ENCODE data around the gene BCL11A.

DNA sequence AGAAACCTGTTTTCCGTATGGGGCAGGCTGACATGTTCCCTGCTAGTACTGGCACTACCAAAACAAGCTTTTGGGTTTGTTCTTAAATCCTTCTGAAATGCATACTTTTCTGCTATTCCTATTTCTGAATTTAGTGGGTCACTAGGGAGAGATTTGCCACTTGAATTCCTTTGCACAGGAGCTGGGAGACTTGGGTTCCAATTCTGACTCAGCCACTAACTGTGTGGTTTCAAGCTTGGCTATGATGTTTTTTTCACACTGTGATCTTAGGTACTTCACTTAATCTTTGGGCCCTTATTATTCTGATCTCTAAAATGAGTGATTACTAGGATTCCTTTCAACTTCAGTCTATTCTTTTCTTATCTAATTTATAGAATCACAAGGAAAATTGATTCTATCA, 105.5 kb downstream of the BCL11A start:
- TF ChIP-seq EZH2phosphoT487 (IDR thresholded peaks at IDR 0.05; ENCODE audit: borderline replicate concordance, low read length), result no peak
- TF ChIP-seq CTCF (IDR thresholded peaks at IDR 0.05; ENCODE audit: low read depth, low read length, poor library complexity, severe bottlenecking), result no peak

Measured in DOHH2 (cell line).